K562 (cell line): ENCODE data around the gene AGPAT2. TPM values are rescaled to one million over a fixed set of nuclear protein-coding genes. Genes with fewer than 3 reads are reported as not detected.
A peak's percentile ranks its signal among the peaks of the same experiment; 100 is the strongest.

Experiments used
- ARID1B ChIP-seq: fragments of 450-650 bp; IDR thresholded peaks from 2 replicates; pipeline ENCODE4 v1.6.1; 2016; ENCODE audit warnings: antibody characterized with exemption, mild to moderate bottlenecking, inconsistent platforms
- CSDE1 ChIP-seq, 2 experiments: fragments of 450-650 bp; IDR thresholded peaks; 2 replicates each; pipeline ENCODE4 v1.6.1; 2016; ENCODE audit warnings: mild to moderate bottlenecking in 1 of 2
- ETV5 ChIP-seq: sonication (generic); formaldehyde crosslinking; IDR thresholded peaks from 2 replicates; pipeline ENCODE4 v1.4.0; 2020; ENCODE audit warnings: low read depth, mild to moderate bottlenecking, missing genetic modification reagents
- GABPA ChIP-seq: fragments of 200-800 bp; sonication (Bioruptor generic); conservative IDR thresholded peaks from 2 replicates; pipeline ENCODE4 v1.6.1; 2016; ENCODE audit warnings: low read depth, missing genetic modification characterization, missing compliant biosample characterization
- HDAC1 ChIP-seq, 2 experiments: fragments of 450-650 bp; IDR thresholded peaks; 2 replicates each; pipeline ENCODE4 v1.6.1; 2016 to 2017; ENCODE audit warnings: inconsistent platforms in 1 of 2, mild to moderate bottlenecking in 1 of 2, moderate library complexity in 1 of 2
- HDAC2 ChIP-seq: fragments of 450-650 bp; IDR thresholded peaks from 2 replicates; pipeline ENCODE4 v1.6.1; 2016; ENCODE audit warnings: mild to moderate bottlenecking
- MTA3 ChIP-seq: fragments of 450-650 bp; formaldehyde crosslinking; IDR thresholded peaks from 2 replicates; pipeline ENCODE4 v1.6.1; 2017; ENCODE audit warnings: mild to moderate bottlenecking, borderline replicate concordance
- MTF1 ChIP-seq: fragments of 250-450 bp; sonication (Bioruptor Pico); IDR thresholded peaks from 2 replicates; pipeline ENCODE4 v1.9.0; 2021; ENCODE audit warnings: moderate library complexity, mild to moderate bottlenecking, inconsistent platforms, borderline replicate concordance
- NFE2 ChIP-seq: IDR thresholded peaks from 2 replicates; pipeline ENCODE4 v1.6.1; 2014; ENCODE audit warnings: antibody characterized with exemption, low read depth
- NONO ChIP-seq, 2 experiments: fragments of 200-400 bp in 1 of 2; fragments of 450-650 bp in 1 of 2; formaldehyde crosslinking in 1 of 2; IDR thresholded peaks; 2 replicates each; pipeline ENCODE4 v1.6.1; 2017; ENCODE audit warnings: low read depth in 2 of 2, mild to moderate bottlenecking in 2 of 2, moderate library complexity in 2 of 2, low read length in 1 of 2
- NR2C2 ChIP-seq, 2 experiments: fragments of 200-800 bp in 1 of 2; sonication (Bioruptor generic) in 1 of 2; sonication (generic) in 1 of 2; formaldehyde crosslinking in 1 of 2; IDR thresholded peaks; 2 replicates each; pipeline versions ENCODE4 v1.6.1 to v1.8.0; 2016 to 2022; ENCODE audit warnings: mild to moderate bottlenecking in 1 of 2, missing compliant biosample characterization in 1 of 2, missing genetic modification characterization in 1 of 2, missing genetic modification reagents in 1 of 2
- NRF1 ChIP-seq, 2 experiments: fragments of 450-650 bp; IDR thresholded peaks in 1 of 2; conservative IDR thresholded peaks in 1 of 2; 2 replicates each; pipeline ENCODE4 v1.6.1; 2014; ENCODE audit warnings: mild to moderate bottlenecking in 2 of 2
- PHB2 ChIP-seq: fragments of 450-650 bp; IDR thresholded peaks from 2 replicates; pipeline ENCODE4 v1.6.1; 2017; ENCODE audit warnings: low read depth
- RBM22 ChIP-seq: fragments of 200-400 bp; formaldehyde crosslinking; IDR thresholded peaks from 2 replicates; pipeline ENCODE4 v1.6.1; 2018; ENCODE audit warnings: low read length, low read depth; ENCODE audit not compliant: poor library complexity, severe bottlenecking
- RNF2 ChIP-seq: sonication (generic); IDR thresholded peaks from 2 replicates; pipeline ENCODE4 v1.6.1; 2016
- SAP30 ChIP-seq: fragments of 200-600 bp; sonication (generic); IDR thresholded peaks from 2 replicates; pipeline ENCODE4 v1.6.1; 2012; ENCODE audit warnings: borderline replicate concordance, low read depth, mild to moderate bottlenecking, moderate library complexity, low read length, control low read depth, inconsistent platforms; ENCODE audit not compliant: insufficient read depth, poor library complexity, severe bottlenecking
- SLC30A9 ChIP-seq: fragments of 250-450 bp; sonication (Bioruptor Pico); IDR thresholded peaks from 2 replicates; pipeline ENCODE4 v1.8.0; 2022; ENCODE audit warnings: mild to moderate bottlenecking, moderate library complexity
- SMARCA5 ChIP-seq: fragments of 450-650 bp; IDR thresholded peaks from 2 replicates; pipeline ENCODE4 v1.6.1; 2016
- SMARCC2 ChIP-seq: fragments of 450-650 bp; IDR thresholded peaks from 2 replicates; pipeline ENCODE4 v1.6.1; 2017; ENCODE audit warnings: antibody characterized with exemption, moderate library complexity, mild to moderate bottlenecking, low read depth
- SMARCE1 ChIP-seq: fragments of 450-650 bp; IDR thresholded peaks from 2 replicates; pipeline ENCODE4 v1.7.1; 2016; ENCODE audit warnings: mild to moderate bottlenecking
- SUPT5H ChIP-seq: fragments of 450-650 bp; IDR thresholded peaks from 2 replicates; pipeline ENCODE4 v1.6.1; 2016
- TAL1 ChIP-seq: fragments of 450-650 bp; IDR thresholded peaks from 2 replicates; pipeline ENCODE4 v1.6.1; 2016; ENCODE audit warnings: mild to moderate bottlenecking
- TARDBP ChIP-seq: fragments of 450-650 bp; IDR thresholded peaks from 2 replicates; pipeline ENCODE4 v1.6.1; 2016
- TBP ChIP-seq: optimal IDR thresholded peaks from 2 replicates; pipeline ENCODE3; 2011; ENCODE audit warnings: low read depth, low read length, improper control_type of control experiment
- TCF3 ChIP-seq: sonication (generic); formaldehyde crosslinking; IDR thresholded peaks from 2 replicates; pipeline ENCODE4 v1.4.0; 2020; ENCODE audit warnings: mild to moderate bottlenecking, missing genetic modification reagents
- TEAD1 ChIP-seq, 2 experiments: fragments of 450-650 bp in 1 of 2; sonication (generic) in 1 of 2; formaldehyde crosslinking; IDR thresholded peaks; 2 replicates each; pipeline versions ENCODE4 v1.4.0 to v1.8.0; 2020 to 2022; ENCODE audit warnings: mild to moderate bottlenecking in 2 of 2, missing genetic modification reagents in 1 of 2
- ZBTB1 ChIP-seq: sonication (generic); formaldehyde crosslinking; IDR thresholded peaks from 2 replicates; pipeline ENCODE4 v1.8.1; 2023; ENCODE audit warnings: missing genetic modification reagents, low read depth, mild to moderate bottlenecking, borderline replicate concordance
- ZBTB8A ChIP-seq: fragments of 450-650 bp; IDR thresholded peaks from 2 replicates; pipeline ENCODE4 v1.6.1; 2018; ENCODE audit warnings: mild to moderate bottlenecking, moderate library complexity; ENCODE audit not compliant: partially characterized antibody
- ZFP1 ChIP-seq: fragments of 450-650 bp; formaldehyde crosslinking; IDR thresholded peaks from 2 replicates; pipeline ENCODE4 v1.4.0; 2020; ENCODE audit warnings: mild to moderate bottlenecking, mixed read lengths
- ZFX ChIP-seq: sonication (generic); formaldehyde crosslinking; IDR thresholded peaks from 2 replicates; pipeline ENCODE4 v1.8.0; 2022; ENCODE audit warnings: mild to moderate bottlenecking, missing genetic modification reagents, moderate library complexity
- ZNF316 ChIP-seq: fragments of 450-650 bp; IDR thresholded peaks from 2 replicates; pipeline ENCODE4 v1.6.1; 2016
- ZNF589 ChIP-seq: fragments of 200-800 bp; sonication (Bioruptor generic); IDR thresholded peaks from 2 replicates; pipeline ENCODE4 v1.6.1; 2016; ENCODE audit warnings: low read depth, missing genetic modification characterization, missing compliant biosample characterization
- ZNF77 ChIP-seq: fragments of 250-450 bp; sonication (Bioruptor Pico); IDR thresholded peaks from 2 replicates; pipeline ENCODE4 v1.5.0; 2020
- polyA plus RNA-seq, 8 experiments: library from polyadenylated mRNA; depleted of rRNA in 4 of 8; stranded (reverse) in 5 of 8; unstranded in 3 of 8; fragments of >200 nt; fragmentation: Nextera tagmentation in 2 of 8; fragmentation: Illumina TruSeq in 1 of 8; extraction: Ambion mirVana in 2 of 8; extraction: Trizol in 1 of 8; gene quantifications; 2 replicates each; pipeline versions ENCODE4 v1.2.1 to v1.2.3, GENCODE V29; 2011 to 2014; ENCODE audit warnings: inconsistent platforms in 1 of 8, missing spikeins in 1 of 8
- total RNA-seq, 7 experiments: library from RNA; depleted of rRNA in 6 of 7; stranded (reverse); fragments of >200 nt in 6 of 7; fragmentation: Illumina TruSeq in 2 of 7; extraction: Trizol in 2 of 7; gene quantifications; 2 replicates each; pipeline versions ENCODE4 v1.2.1 to v1.2.3, GENCODE V29; 2011 to 2021; ENCODE audit warnings: low replicate concordance in 1 of 7

The AGPAT2 gene
- total and polyA plus RNA-seq, 9 of the 15 experiments (the other 6 are each of a cell fraction or from before 2014, with no cell fraction given) = 0.13 to 54.5 (median 23.9) TPM

- TF ChIP-seq GABPA (tag) = peak; percentile 74
- no peak for TF ChIP-seq TEAD1 (CRISPR knock-in tag; IDR thresholded peaks at IDR 0.05)
- TF ChIP-seq HDAC2 = 0 out of 2 replicates have a peak, but pooled peaks have one; percentile 76
- TF ChIP-seq TBP = peak; percentile 94
- TF ChIP-seq SMARCC2 = peak; percentile 74
- peak; percentile 86 for TF ChIP-seq TARDBP
- TF ChIP-seq ZFX = peak; percentile 86
- TF ChIP-seq ZNF77 = peak; percentile 89; the same call in 1 of the 2 replicates
- TF ChIP-seq NR2C2 (CRISPR knock-in tag; IDR thresholded peaks at IDR 0.05) = no peak
- peak; percentile 70 for TF ChIP-seq NR2C2 (tag; IDR thresholded peaks at IDR 0.05)
- no peak for TF ChIP-seq SMARCA5
- peak; percentile 90 for TF ChIP-seq RNF2
- TF ChIP-seq MTF1 (CRISPR knock-in tag) = no peak
- peak; percentile 81 for TF ChIP-seq RBM22
- TF ChIP-seq CSDE1 (IDR thresholded peaks at IDR 0.05) = no peak
- no peak; a peak in 1 of 4 replicates for TF ChIP-seq NRF1 (conservative IDR thresholded peaks at IDR 0.05 in 1 of 2, IDR thresholded peaks at IDR 0.05 in 1 of 2)
- peak; percentile 71 to 94; a peak in 2 of 4 replicates for TF ChIP-seq NONO (IDR thresholded peaks at IDR 0.05; ENCODE audit: low read depth in 2 of 2, low read length in 1 of 2)
- TF ChIP-seq ZBTB1 (CRISPR knock-in tag) = no peak
- peak; percentile 79 for TF ChIP-seq SAP30
- peak; percentile 57; the same call in 1 of the 2 replicates for TF ChIP-seq ZNF589 (CRISPR knock-in tag)
- TF ChIP-seq SLC30A9 (CRISPR knock-in tag) = no peak
- TF ChIP-seq MTA3 = peak; percentile 98
- peak; percentile 88 for TF ChIP-seq SMARCE1
- TF ChIP-seq ETV5 (CRISPR knock-in tag) = peak; percentile 99
- peak; percentile 88 for TF ChIP-seq TAL1
- peak; percentile 97 for TF ChIP-seq ARID1B
- TF ChIP-seq ZNF316 = no peak
- TF ChIP-seq ZFP1 (CRISPR knock-in tag) = no peak
- TF ChIP-seq TCF3 (CRISPR knock-in tag) = peak; percentile 98
- TF ChIP-seq ZBTB8A = no peak
- peak; percentile 99 for TF ChIP-seq SUPT5H
- TF ChIP-seq PHB2 = peak; percentile 49; the same call in 1 of the 2 replicates
- TF ChIP-seq HDAC1 (IDR thresholded peaks at IDR 0.05) = peak in 1 of 2 experiments; percentile 84; a peak in 3 of 4 replicates
- TF ChIP-seq NFE2 = no peak
Measured at GRCh38 chr9:136662656-136663581, 24.3 kb downstream of the AGPAT2 start, which contains the start of gene EGFL7 (continued).
